ENCODE measurements around the gene DNAJB6.

Gene DNAJB6

GRCh38 chr7:157418204-157419034, 81.6 kb downstream of the DNAJB6 start:
- DNase-seq (ENCODE audit: extremely low read depth, low read depth) = no peak
- no peak for TF ChIP-seq CTCF (IDR thresholded peaks at IDR 0.05; ENCODE audit: low read depth, low read length)

GRCh38 chr7:157419035-157419293, 82.2 kb downstream of the DNAJB6 start:
- no peak for DNase-seq (ENCODE audit: extremely low read depth, low read depth)

GRCh38 chr7:157422279-157422678, 85.5 kb downstream of the DNAJB6 start:
- TF ChIP-seq CTCF (IDR thresholded peaks at IDR 0.05; ENCODE audit: low read depth, low read length) = no peak
- DNase-seq (ENCODE audit: extremely low read depth, low read depth) = no peak

More at GRCh38 chr7:157419035-157419293, 82.2 kb downstream of the DNAJB6 start:
- TF ChIP-seq CTCF (IDR thresholded peaks at IDR 0.05; ENCODE audit: low read depth, low read length) = no peak

GRCh38 chr7:157423348-157423747, 86.5 kb downstream of the DNAJB6 start:
- TF ChIP-seq CTCF (IDR thresholded peaks at IDR 0.05; ENCODE audit: low read depth, low read length) = no peak
- no peak for DNase-seq (ENCODE audit: extremely low read depth, low read depth)

- TF ChIP-seq CTCF (IDR thresholded peaks at IDR 0.05; ENCODE audit: low read depth, low read length) = no peak
- DNase-seq (ENCODE audit: extremely low read depth, low read depth) = no peak
Observed at GRCh38 chr7:157423886-157424565, 87.2 kb downstream of the DNAJB6 start.

- no peak for DNase-seq (ENCODE audit: extremely low read depth, low read depth)
- TF ChIP-seq CTCF (IDR thresholded peaks at IDR 0.05; ENCODE audit: low read depth, low read length) = no peak
Observed at GRCh38 chr7:157425137-157425731, 88.4 kb downstream of the DNAJB6 start.

GRCh38 chr7:157425761-157426160, 89.0 kb downstream of the DNAJB6 start:
- no peak for DNase-seq (ENCODE audit: extremely low read depth, low read depth)
- TF ChIP-seq CTCF (IDR thresholded peaks at IDR 0.05; ENCODE audit: low read depth, low read length) = no peak
